Smooth muscle cell (in vitro differentiated cells): ENCODE measurements around the gene CXXC5. TPM values are rescaled to one million over a fixed set of nuclear protein-coding genes. Genes with fewer than 3 reads are reported as not detected.

Experiments
- DNase-seq: peaks from one replicate; lab custom pipeline; 2025; ENCODE audit not compliant: unreplicated experiment; lab: John Stamatoyannopoulos, UW
- H2AFZ ChIP-seq: fragments of 200-600 bp; sonication (generic); 2 replicates; pipeline ENCODE4 v1.6.0; 2016; ENCODE audit warnings: antibody characterized with exemption, low read depth, mild to moderate bottlenecking
- H3F3A ChIP-seq: fragments of 200-600 bp; sonication (generic); 2 replicates; pipeline ENCODE4 v1.6.0; 2017; ENCODE audit warnings: antibody characterized with exemption, low read depth
- H3K27ac ChIP-seq: fragments of 200-600 bp; sonication (generic); 2 replicates; pipeline ENCODE4 v1.5.1; 2016; ENCODE audit warnings: low read depth, mild to moderate bottlenecking
- H3K27me3 ChIP-seq: fragments of 200-600 bp; sonication (generic); 2 replicates; pipeline ENCODE4 v1.6.1; 2016; ENCODE audit warnings: low read depth, mild to moderate bottlenecking
- H3K36me3 ChIP-seq: fragments of 200-600 bp; sonication (generic); 2 replicates; pipeline ENCODE4 v1.5.1; 2016; ENCODE audit warnings: low read depth
- H3K4me1 ChIP-seq: fragments of 200-600 bp; sonication (generic); 2 replicates; pipeline ENCODE4 v1.5.1; 2016; ENCODE audit warnings: low read depth
- H3K4me2 ChIP-seq: fragments of 200-600 bp; sonication (generic); 2 replicates; pipeline ENCODE4 v1.6.0; 2016; ENCODE audit warnings: mild to moderate bottlenecking
- H3K4me3 ChIP-seq: fragments of 200-600 bp; sonication (generic); 2 replicates; pipeline ENCODE4 v1.5.1; 2016; ENCODE audit warnings: mild to moderate bottlenecking
- H3K79me2 ChIP-seq: fragments of 200-600 bp; sonication (generic); 2 replicates; pipeline ENCODE4 v1.6.0; 2016; ENCODE audit warnings: low read depth, mild to moderate bottlenecking
- H3K9ac ChIP-seq: fragments of 200-600 bp; sonication (generic); 2 replicates; pipeline ENCODE4 v1.6.0; 2016; ENCODE audit warnings: low read depth
- H3K9me3 ChIP-seq: fragments of 200-600 bp; sonication (generic); replicated peaks from 2 replicates; pipeline ENCODE4 v1.5.1; 2016; ENCODE audit warnings: low read depth
- H4K20me1 ChIP-seq: fragments of 200-600 bp; sonication (generic); 2 replicates; pipeline ENCODE4 v1.6.0; 2016; ENCODE audit warnings: low read depth
- CTCF ChIP-seq: fragments of 200-600 bp; sonication (generic); IDR thresholded peaks from 2 replicates; pipeline ENCODE4 v1.5.1; 2017; ENCODE audit warnings: borderline replicate concordance, mild to moderate bottlenecking, antibody characterized with exemption; ENCODE audit not compliant: insufficient read depth, poor library complexity, severe bottlenecking
- WGBS: methylation state at CpG from one replicate; pipeline ENCODE4 v1.1.7; 2016; ENCODE audit warnings: low lambda C conversion rate; 5-methylcytosine and 5-hydroxymethylcytosine counted together
- polyA plus RNA-seq: library from polyadenylated mRNA; unstranded; fragments of >200 nt; fragmentation: Nextera tagmentation; extraction: Ambion mirVana; gene quantifications from 2 replicates; pipeline ENCODE4 v1.2.1, GENCODE V29; 2016
- total RNA-seq: library from RNA; depleted of rRNA; stranded (reverse); fragments of >200 nt; gene quantifications from 2 replicates; pipeline ENCODE4 v1.2.3, GENCODE V29; 2014

CXXC5 gene
- total and polyA plus RNA-seq, 2 experiments from 2014 or later = 85.5 to 139 TPM

DNA sequence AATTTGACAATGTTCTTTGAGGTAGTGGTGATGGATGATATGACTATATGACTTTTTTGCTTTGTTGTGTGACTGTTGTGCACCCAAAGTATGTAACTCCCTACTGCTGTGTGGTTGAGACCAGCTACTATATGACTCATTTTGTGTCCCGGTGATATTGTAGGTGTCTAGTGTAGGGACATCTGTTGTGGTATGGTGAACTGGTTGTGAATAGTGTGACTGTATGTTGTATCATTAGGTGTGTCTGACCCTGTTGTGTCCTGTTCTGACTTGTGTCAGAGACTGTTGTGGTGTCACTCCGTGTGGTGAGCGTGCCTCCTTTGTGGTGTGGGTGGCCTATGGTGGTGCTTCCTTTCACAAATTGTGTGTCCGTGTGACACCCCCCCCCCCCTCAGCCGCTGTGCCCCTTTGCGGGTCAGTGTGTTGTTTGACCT, 11.2 kb upstream of the CXXC5 start:
- Histone ChIP-seq H3K27ac (peak overlapping the region; percentile 98), H3F3A (peaks cover 3% of the 10 kb centered on the region), H3K36me3 (no peaks in the 10 kb centered on the region), H3K4me2 (peak overlapping the region; percentile 86), H3K9ac (peak overlapping the region; percentile 97), H3K27me3 (no peaks in the 10 kb centered on the region), H2AFZ (no peak overlapping the region), H4K20me1 (no peaks in the 10 kb centered on the region), H3K4me3 (peak overlapping the region; percentile 49), H3K79me2 (no peaks in the 10 kb centered on the region), H3K4me1 (peaks cover 22% of the 10 kb centered on the region), H3K9me3 (no peaks in the 10 kb centered on the region)
- DNase-seq = no peak
- TF ChIP-seq CTCF = no peak
- 0% methylated on average over 6 of the region's 6 CpGs for WGBS

GRCh38 chr5:139637438-139638089, 10.6 kb upstream of the CXXC5 start:
- Histone ChIP-seq H3K9ac (peak overlapping the region; percentile 97), H4K20me1 (no peaks in the 10 kb centered on the region), H3K27ac (peak overlapping the region; percentile 98), H3K36me3 (no peaks in the 10 kb centered on the region), H3K4me1 (peaks cover 23% of the 10 kb centered on the region), H3K9me3 (no peaks in the 10 kb centered on the region), H3F3A (peaks cover 4% of the 10 kb centered on the region), H3K4me3 (peak overlapping the region; percentile 49), H3K79me2 (no peaks in the 10 kb centered on the region), H3K4me2 (peak overlapping the region; percentile 86), H2AFZ (no peak overlapping the region), H3K27me3 (no peaks in the 10 kb centered on the region)
- DNase-seq = peak; percentile 96
- TF ChIP-seq CTCF = peak; percentile 17
- WGBS = 1% methylated on average over 36 of the region's 62 CpGs

DNA sequence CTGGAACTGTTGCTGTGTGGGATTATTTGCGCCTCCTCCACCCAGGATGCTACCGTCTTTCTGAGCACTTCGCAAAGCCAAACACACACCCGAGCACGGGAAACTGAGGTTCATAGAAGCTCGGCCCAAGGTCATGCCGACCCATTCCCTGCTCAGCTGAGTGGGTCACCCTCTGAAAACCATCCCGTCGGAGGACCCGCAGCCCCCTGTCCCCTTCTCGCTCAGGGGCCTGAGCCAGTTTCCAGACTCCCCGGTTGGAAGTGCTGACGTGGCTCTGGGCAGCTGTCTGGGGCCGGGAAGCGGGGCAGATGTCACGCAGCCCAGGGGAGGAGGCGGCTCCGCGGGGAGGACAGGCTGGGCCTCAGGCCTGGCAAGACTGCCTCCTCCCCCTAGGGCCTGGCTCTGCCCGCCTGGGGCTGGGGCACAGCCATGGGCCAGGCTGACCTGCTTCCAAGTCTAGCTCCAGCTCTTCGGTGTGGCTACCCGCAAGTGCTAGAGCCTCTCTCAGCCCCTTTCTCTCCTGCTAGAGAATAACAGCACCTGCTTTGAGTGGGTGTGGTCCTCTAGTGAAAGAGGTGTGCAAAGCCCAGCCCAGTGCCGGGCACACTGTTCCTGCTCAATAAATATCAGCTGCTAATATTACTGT, 9.9 kb upstream of the CXXC5 start:
- H3K4me3 ChIP-seq = peak overlapping the region; percentile 49

More for the DNA sequence above, 9.9 kb upstream of the CXXC5 start:
- Histone ChIP-seq H3K9me3 (no peaks in the 10 kb centered on the region), H2AFZ (no peak overlapping the region), H3K4me1 (peaks cover 30% of the 10 kb centered on the region), H3K9ac (peak overlapping the region; percentile 97), H3K79me2 (no peaks in the 10 kb centered on the region), H4K20me1 (no peaks in the 10 kb centered on the region), H3F3A (peaks cover 4% of the 10 kb centered on the region), H3K27ac (peak overlapping the region; percentile 98), H3K27me3 (no peaks in the 10 kb centered on the region), H3K36me3 (no peaks in the 10 kb centered on the region), H3K4me2 (peak overlapping the region; percentile 86)
- WGBS = 10% methylated on average over 18 of the region's 23 CpGs
- no peak for TF ChIP-seq CTCF
- peak; percentile 80 for DNase-seq
